Lower leg skin (tissue), 4 donors: Measurements from ENCODE around the gene PIGS. TPM values are rescaled to one million over a fixed set of nuclear protein-coding genes. Genes with fewer than 3 reads are reported as not detected.

Experiments
- DNase-seq, 2 donors: peaks; one replicate each; pipeline ENCODE4 v3.0.0-alpha.2; 2019; ENCODE audit warnings: low spot score in 2 of 2
- H3K4me3 ChIP-seq: fragments of 200-600 bp; sonication (generic); 2 replicates; pipeline ENCODE4 v1.5.1; 2017; ENCODE audit warnings: mild to moderate bottlenecking, low read depth; ENCODE audit not compliant: poor library complexity, severe bottlenecking
- POLR2A ChIP-seq, 2 donors: fragments of 450-650 bp; IDR thresholded peaks; one replicate each; pipeline ENCODE4 v1.6.1; 2016 to 2017; ENCODE audit warnings: antibody characterized with exemption in 2 of 2, mild to moderate bottlenecking in 1 of 2, moderate library complexity in 1 of 2
- WGBS, 2 donors: methylation state at CpG; one replicate each; pipeline ENCODE4 v1.1.5; 2018; 5-methylcytosine and 5-hydroxymethylcytosine counted together
- intact Hi-C: fragments of 100-400 bp; cut with DNase I; formaldehyde crosslinking; loops from one replicate; pipeline ENCODE4 v1.15.0; 2023; ENCODE audit warnings: low total_unique reads
- total RNA-seq, 4 donors: library from RNA; depleted of rRNA; stranded (reverse); fragments of >200 nt; gene quantifications; one replicate each; pipeline ENCODE4 v1.1.0, GENCODE V29; 2016
- TF ChIP-seq, protein P1 (sequence below), 3 donors: fragments of 450-650 bp; IDR thresholded peaks; one replicate each; pipeline ENCODE4 v1.5.1; 2016; ENCODE audit warnings: antibody characterized with exemption in 3 of 3, mild to moderate bottlenecking in 3 of 3, moderate library complexity in 2 of 3

Gene PIGS
- total RNA-seq, 4 donors from 2014 or later, result 57.6 to 84.0 (median 75.1) TPM

DNA sequence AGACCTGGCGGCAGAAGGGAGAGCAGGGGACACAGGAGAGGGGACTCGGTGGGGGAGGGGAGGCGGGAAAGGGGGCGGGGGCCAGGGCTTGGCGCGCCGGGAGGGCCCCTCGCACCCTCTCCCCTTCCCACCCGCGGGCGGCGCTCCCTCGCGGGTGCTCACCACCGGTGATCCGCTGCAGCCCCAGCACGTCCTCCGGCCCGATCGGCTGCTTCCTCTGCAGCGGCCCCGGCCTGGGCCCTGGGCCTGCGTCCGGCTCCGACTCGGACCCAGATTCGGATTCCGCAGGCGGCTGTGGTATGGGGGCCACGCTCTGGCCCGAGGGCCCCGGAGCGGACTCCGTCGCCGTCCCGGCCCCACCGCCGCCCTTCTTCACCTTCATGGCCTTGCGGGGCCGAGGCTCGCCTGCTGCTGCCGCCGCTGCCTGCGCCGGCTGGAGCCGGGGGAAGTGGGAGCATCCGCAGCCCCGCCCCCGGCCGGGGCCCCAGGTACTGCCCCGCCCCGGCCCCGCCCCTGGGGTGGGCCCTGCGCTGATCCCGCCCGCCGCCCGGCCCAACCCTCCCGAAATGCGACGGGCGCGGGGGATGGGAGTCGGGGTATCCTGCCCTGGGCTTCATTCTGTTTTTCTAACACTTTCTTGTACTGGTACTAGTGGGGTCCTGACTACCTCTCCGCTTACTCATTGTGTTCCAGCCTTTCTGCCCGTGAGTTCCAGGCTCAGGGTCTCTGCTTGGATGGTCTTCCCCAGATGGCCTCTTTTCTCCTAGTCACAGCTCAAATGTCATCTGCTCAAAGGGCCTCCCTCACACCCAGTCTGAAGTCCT is 18.9 kb downstream of the PIGS start, which contains the start of gene UNC119:
TSS of gene UNC119 (minus strand) at position 449 of the 824 bp plus-strand sequence. CDS start at position 382, 67 bp downstream.
- peak within 1 kb of the TSS; percentile 51 for H3K4me3 ChIP-seq
- TF ChIP-seq, protein P1, sequence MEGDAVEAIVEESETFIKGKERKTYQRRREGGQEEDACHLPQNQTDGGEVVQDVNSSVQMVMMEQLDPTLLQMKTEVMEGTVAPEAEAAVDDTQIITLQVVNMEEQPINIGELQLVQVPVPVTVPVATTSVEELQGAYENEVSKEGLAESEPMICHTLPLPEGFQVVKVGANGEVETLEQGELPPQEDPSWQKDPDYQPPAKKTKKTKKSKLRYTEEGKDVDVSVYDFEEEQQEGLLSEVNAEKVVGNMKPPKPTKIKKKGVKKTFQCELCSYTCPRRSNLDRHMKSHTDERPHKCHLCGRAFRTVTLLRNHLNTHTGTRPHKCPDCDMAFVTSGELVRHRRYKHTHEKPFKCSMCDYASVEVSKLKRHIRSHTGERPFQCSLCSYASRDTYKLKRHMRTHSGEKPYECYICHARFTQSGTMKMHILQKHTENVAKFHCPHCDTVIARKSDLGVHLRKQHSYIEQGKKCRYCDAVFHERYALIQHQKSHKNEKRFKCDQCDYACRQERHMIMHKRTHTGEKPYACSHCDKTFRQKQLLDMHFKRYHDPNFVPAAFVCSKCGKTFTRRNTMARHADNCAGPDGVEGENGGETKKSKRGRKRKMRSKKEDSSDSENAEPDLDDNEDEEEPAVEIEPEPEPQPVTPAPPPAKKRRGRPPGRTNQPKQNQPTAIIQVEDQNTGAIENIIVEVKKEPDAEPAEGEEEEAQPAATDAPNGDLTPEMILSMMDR (IDR thresholded peaks at IDR 0.05), result no peak
- TF ChIP-seq POLR2A (IDR thresholded peaks at IDR 0.05), result no peak
- intact Hi-C loops, result no loop called here
- peak; percentile 42 to 94 for DNase-seq
- WGBS, 2 donors, result 3 to 8% methylated on average over 17 to 45 of the region's 67 CpGs

DNA sequence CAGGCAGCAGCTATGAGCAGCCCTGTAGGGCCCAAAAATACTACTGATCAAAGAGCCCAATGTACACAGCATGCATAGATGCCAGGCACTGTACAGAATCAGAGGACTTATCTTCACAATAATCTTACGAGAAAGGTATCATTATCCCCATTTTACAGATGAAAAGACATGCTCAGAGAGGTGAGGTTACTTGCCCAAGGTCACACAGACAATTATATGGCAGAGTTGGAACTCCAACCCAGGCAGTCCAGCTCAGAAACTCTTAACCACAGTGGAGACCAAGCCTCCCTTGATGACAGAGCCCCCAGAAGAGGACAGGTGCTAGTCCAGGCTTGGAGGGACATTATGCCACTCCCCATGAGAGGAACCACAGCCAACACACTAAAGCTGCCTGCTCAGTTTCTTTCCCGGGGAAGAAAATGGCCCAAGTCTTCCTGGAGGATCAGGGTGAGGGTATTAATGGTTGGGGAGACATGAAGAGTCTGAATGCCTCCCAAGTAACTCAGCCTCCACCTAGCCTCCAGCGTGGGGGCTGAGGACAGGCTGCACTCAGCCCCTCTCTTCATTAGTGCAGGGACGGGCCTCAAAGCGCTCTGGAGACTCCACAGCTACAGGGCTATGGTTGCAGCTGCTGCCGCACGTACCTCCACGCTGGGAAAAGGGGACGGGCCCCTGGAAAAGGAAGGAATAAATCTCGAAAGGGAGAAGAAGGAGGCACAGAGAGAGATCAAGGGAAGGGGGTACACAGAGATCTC is 19.7 kb downstream of the PIGS start:
- intact Hi-C loops, result no loop called here
- peak overlapping the region; percentile 51 for H3K4me3 ChIP-seq
- DNase-seq, result no peak
- 12% methylated on average over 10 of the region's 10 CpGs for WGBS, 2 donors
- TF ChIP-seq, protein P1 (IDR thresholded peaks at IDR 0.05), result no peak
- no peak for TF ChIP-seq POLR2A (IDR thresholded peaks at IDR 0.05)

DNA sequence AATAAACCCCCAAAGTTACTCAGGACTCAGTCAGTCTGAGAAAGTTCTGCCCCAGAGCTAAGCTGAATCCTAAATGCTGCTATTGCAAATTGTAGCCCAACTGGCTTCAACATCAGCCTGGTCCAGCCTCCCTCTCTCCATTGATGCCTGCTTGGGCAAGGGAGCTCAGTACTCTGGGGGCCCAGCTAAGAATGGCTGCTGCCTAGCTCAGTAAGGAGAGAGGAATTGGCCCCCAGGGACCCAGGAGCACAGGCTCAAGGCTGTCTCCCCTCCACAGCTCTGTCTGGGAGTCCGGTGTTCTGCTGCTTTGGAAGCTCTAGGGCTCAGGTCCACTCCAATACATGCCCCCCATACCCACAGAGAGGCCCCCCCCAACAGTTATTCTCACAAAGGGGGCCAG is 20.5 kb downstream of the PIGS start:
- 90 to 100% methylated on average over 1 of the region's 1 CpG for WGBS, 2 donors
- no peak for DNase-seq
- H3K4me3 ChIP-seq, result no peak overlapping the region
- TF ChIP-seq, protein P1 (IDR thresholded peaks at IDR 0.05), result no peak
- no peak for TF ChIP-seq POLR2A (IDR thresholded peaks at IDR 0.05)
- intact Hi-C loops, result no loop called here

DNA sequence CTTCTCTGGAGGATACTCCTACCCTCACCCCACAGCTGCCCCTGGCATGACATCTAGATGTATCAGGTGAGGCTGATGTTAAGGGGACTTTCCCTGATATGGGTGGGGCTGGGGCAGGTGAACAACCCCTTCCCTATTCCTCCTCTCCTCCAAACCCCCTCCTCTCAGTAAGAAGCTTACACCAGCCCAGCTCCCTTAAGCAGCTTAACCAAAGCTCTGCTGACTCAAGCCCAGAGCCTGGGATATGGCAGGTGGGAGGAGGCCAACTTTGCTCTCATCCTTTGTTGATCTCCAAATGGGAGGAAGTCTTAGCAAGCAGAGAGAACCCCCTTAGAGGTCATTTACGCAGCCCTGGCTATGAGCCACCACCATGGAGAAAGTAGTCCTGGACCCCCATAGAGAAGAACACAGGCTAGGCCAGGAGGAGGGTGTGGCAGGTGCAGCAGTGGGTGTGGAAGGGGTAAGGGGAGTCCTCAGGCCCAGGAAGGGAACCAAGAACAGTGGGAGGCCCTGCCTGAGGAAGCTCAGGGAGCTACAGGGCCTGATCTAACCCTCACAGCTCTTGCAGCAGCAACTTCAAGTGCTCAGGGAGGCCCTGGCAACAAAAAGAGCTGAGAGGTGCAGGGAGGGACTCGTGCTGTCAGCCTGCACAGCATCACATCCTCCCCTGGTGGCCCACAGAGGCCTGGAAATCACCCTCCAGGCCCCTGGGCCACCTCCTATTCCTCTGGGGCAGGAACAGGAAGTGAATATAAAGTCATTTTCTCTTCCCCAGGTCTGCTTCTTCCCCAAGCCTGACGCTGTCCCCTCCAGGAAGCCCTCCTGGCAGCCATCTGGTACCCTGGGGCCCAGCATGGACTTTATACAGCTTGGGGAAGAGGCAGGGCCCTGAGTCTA is 21.8 kb downstream of the PIGS start:
- no peak for TF ChIP-seq POLR2A (IDR thresholded peaks at IDR 0.05)
- TF ChIP-seq, protein P1 (IDR thresholded peaks at IDR 0.05), result no peak
- intact Hi-C loops, result no loop called here

DNA sequence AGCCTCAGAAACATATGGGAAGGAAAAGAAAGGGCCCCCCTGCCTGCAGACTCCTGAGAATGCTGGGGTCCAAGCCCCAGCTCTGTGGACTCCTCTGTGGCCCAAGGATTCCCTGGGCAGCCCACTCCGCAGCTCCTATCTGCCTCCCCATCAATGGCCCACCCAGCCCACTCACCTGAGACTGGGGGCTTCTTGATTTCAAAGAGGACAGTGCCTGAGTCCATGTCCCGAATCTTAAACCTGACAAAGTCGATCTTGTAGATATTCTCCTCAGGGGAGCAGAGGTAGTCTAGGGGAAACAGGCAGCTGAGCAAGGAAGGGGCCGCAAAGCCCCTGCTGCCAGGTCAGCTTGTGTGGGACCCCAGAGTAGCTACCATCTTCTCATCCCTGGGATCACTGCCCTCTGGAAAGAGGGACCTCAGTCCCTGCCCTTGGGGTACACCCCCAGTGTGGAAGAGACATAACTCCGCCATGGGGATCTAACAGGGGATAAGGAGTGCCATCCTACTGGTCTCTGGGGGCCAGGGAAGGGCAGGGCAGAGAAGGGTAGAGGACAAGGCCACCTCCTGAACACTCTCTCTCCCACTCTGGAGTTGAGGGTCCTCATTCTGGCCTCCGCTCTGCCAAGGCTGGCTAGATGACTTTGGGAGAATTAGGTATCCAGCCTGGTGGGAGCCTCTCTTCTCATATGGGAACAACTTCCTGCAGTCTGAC is 22.8 kb downstream of the PIGS start:
- intact Hi-C loops, result no loop called here
- no peak overlapping the region for H3K4me3 ChIP-seq
- no peak for TF ChIP-seq POLR2A (IDR thresholded peaks at IDR 0.05)
- TF ChIP-seq, protein P1 (IDR thresholded peaks at IDR 0.05), result no peak
- 84 to 93% methylated on average over 5 to 6 of the region's 6 CpGs for WGBS, 2 donors
- DNase-seq, result no peak

More for the DNA sequence above, 21.8 kb downstream of the PIGS start:
- DNase-seq, result no peak
- no peak overlapping the region for H3K4me3 ChIP-seq
- WGBS, 2 donors, result 71 to 80% methylated on average over 3 of the region's 3 CpGs
